Astrocyte of the spinal cord (primary cell): ENCODE measurements around the gene KRTAP10-2.

ENCODE experiments used
- DNase-seq: peaks from one replicate; pipeline ENCODE4 v3.0.0; 2011; ENCODE audit warnings: low read depth, low spot score
- H3K4me3 ChIP-seq: 2 replicates; pipeline ENCODE4 v1.5.1; 2011; ENCODE audit warnings: low read depth, mild to moderate bottlenecking, low read length, moderate library complexity
- CTCF ChIP-seq: IDR thresholded peaks from 2 replicates; pipeline ENCODE4 v1.5.1; 2012; ENCODE audit warnings: low read depth, mild to moderate bottlenecking, low read length, inconsistent platforms
- in situ Hi-C: cut with HindIII; loops from 2 replicates; pipeline ENCODE4 v1.10.0; 2017; ENCODE audit warnings: low sequenced_read_pairs

KRTAP10-2 gene

GRCh38 chr21:44510109-44510507, 41.2 kb downstream of the KRTAP10-2 start:
- TF ChIP-seq CTCF, result no peak
- in situ Hi-C loops, result no loop called here
- no peak for DNase-seq
- no peak overlapping the region for H3K4me3 ChIP-seq

GRCh38 chr21:44509539-44509938, 41.8 kb downstream of the KRTAP10-2 start:
- DNase-seq, result no peak
- in situ Hi-C loops, result no loop called here
- no peak for TF ChIP-seq CTCF
- no peak overlapping the region for H3K4me3 ChIP-seq

GRCh38 chr21:44508711-44509445, 42.4 kb downstream of the KRTAP10-2 start:
- in situ Hi-C loops, result no loop called here
- no peak for TF ChIP-seq CTCF
- no peak overlapping the region for H3K4me3 ChIP-seq
- no peak for DNase-seq

- no peak for TF ChIP-seq CTCF
- no peak for DNase-seq
- no peak overlapping the region for H3K4me3 ChIP-seq
- in situ Hi-C loops, result no loop called here
These were observed 42.9 kb downstream of the KRTAP10-2 start for GRCh38 chr21:44508426-44508710.

- in situ Hi-C loops, result no loop called here
- no peak for DNase-seq
These were observed 43.5 kb downstream of the KRTAP10-2 start for GRCh38 chr21:44507673-44508425.

More at GRCh38 chr21:44507673-44508425, 43.5 kb downstream of the KRTAP10-2 start:
- H3K4me3 ChIP-seq, result no peak overlapping the region
- TF ChIP-seq CTCF, result no peak
